H1 (cell line): Measurements from ENCODE around the gene TBC1D2.

Experiments used
- ASH2L ChIP-seq: fragments of 200-600, 300-600 bp; sonication (generic); IDR thresholded peaks from one replicate; pipeline ENCODE4 v1.7.1; 2017; ENCODE audit warnings: low read length
- CEBPB ChIP-seq: IDR thresholded peaks from 2 replicates; pipeline ENCODE4 v1.6.1; 2012; ENCODE audit warnings: low read depth, low read length
- CTCF ChIP-seq, 3 experiments: IDR thresholded peaks; 1 replicate in 2 of 3; 2 replicates in 1 of 3; pipeline versions ENCODE4 v1.5.1 to v1.6.1; 2011; ENCODE audit warnings: low read length in 3 of 3, mild to moderate bottlenecking in 3 of 3, inconsistent platforms in 2 of 3, low read depth in 1 of 3, moderate library complexity in 1 of 3; ENCODE audit not compliant: insufficient read depth in 1 of 3; ENCODE audit errors: control extremely low read depth in 1 of 3
- EZH2 ChIP-seq: fragments of 200-600 bp; sonication (generic); IDR thresholded peaks from 2 replicates; pipeline ENCODE4 v1.7.1; 2012; ENCODE audit warnings: low read depth, mild to moderate bottlenecking, moderate library complexity, low read length, inconsistent platforms; ENCODE audit not compliant: severe bottlenecking
- POLR2AphosphoS5 ChIP-seq: IDR thresholded peaks from 2 replicates; pipeline ENCODE4 v1.6.1; 2011; ENCODE audit warnings: low read depth, low read length
- TAF1 ChIP-seq: IDR thresholded peaks from 2 replicates; pipeline ENCODE4 v1.6.1; 2011; ENCODE audit warnings: mild to moderate bottlenecking, low read depth, low read length
- USF2 ChIP-seq: IDR thresholded peaks from 2 replicates; pipeline ENCODE4 v1.6.1; 2011; ENCODE audit warnings: low read length, improper control_type of control experiment
- YY1 ChIP-seq: IDR thresholded peaks from 2 replicates; pipeline ENCODE4 v1.6.1; 2011; ENCODE audit warnings: low read depth, mild to moderate bottlenecking, low read length

GRCh38 chr9:98281281-98281680 lies 25.8 kb upstream of the TBC1D2 start:
- TF ChIP-seq POLR2AphosphoS5: no peak
- TF ChIP-seq CTCF (IDR thresholded peaks at IDR 0.05; ENCODE audit: control extremely low read depth in 1 of 3, insufficient read depth in 1 of 3, low read depth in 1 of 3, low read length in 3 of 3): no peak
- TF ChIP-seq TAF1: no peak
- no peak for TF ChIP-seq YY1
- no peak for TF ChIP-seq CEBPB
- TF ChIP-seq EZH2: no peak
- no peak for TF ChIP-seq ASH2L
- TF ChIP-seq USF2: no peak
